ENCODE results near the gene ITPRIP. TPM values are rescaled to one million over a fixed set of nuclear protein-coding genes. Genes with fewer than 3 reads are reported as not detected.
A peak's percentile ranks its signal among the peaks of the same experiment; 100 is the strongest.

The ITPRIP gene
- total RNA-seq, 2 donors from 2014 or later = 55.6 to 59.2 TPM

GRCh38 chr10:104332243-104333031 lies 5.8 kb downstream of the ITPRIP start:
- peaks cover 75 to 93% of the 10 kb centered on the region in 2 donors for H3K4me1 ChIP-seq (ENCODE audit: control insufficient read depth in 1 of 2, low read depth in 2 of 2)
- H3K27me3 ChIP-seq (replicated peaks; ENCODE audit: insufficient read depth) = no peaks in the 10 kb centered on the region
- no peak for DNase-seq (ENCODE audit: low spot score)
- TF ChIP-seq CTCF (IDR thresholded peaks at IDR 0.05) = no peak
- peak overlapping the region; percentile 77 to 86 for H3K27ac ChIP-seq
- no peaks in the 10 kb centered on the region for H3K36me3 ChIP-seq
- no peaks in the 10 kb centered on the region for H3K9me3 ChIP-seq
- H3K4me3 ChIP-seq = no peak overlapping the region
- no peak for ATAC-seq (ENCODE audit: insufficient number of reproducible peaks, low FRiP score, low read depth)

GRCh38 chr10:104331208-104331838 lies 6.9 kb downstream of the ITPRIP start:
- DNase-seq (ENCODE audit: low spot score) (no peak), ATAC-seq (ENCODE audit: insufficient number of reproducible peaks, low FRiP score, low read depth) (no peak)
- Histone ChIP-seq H3K27ac (peak overlapping the region; percentile 77 to 86), H3K4me1 (ENCODE audit: control insufficient read depth in 1 of 2, low read depth in 2 of 2) (peaks cover 84 to 100% of the 10 kb centered on the region in 2 donors), H3K9me3 (no peaks in the 10 kb centered on the region), H3K27me3 (replicated peaks; ENCODE audit: insufficient read depth) (no peaks in the 10 kb centered on the region), H3K4me3 (peak overlapping the region; percentile 52), H3K36me3 (no peaks in the 10 kb centered on the region)
- TF ChIP-seq CTCF (IDR thresholded peaks at IDR 0.05) = no peak

GRCh38 chr10:104330168-104331110 lies 7.8 kb downstream of the ITPRIP start:
- H3K9me3 ChIP-seq = no peaks in the 10 kb centered on the region
- no peak for TF ChIP-seq CTCF (IDR thresholded peaks at IDR 0.05)
- H3K27me3 ChIP-seq (replicated peaks; ENCODE audit: insufficient read depth) = no peaks in the 10 kb centered on the region
- peak overlapping the region; percentile 52 for H3K4me3 ChIP-seq
- peaks cover 85 to 100% of the 10 kb centered on the region in 2 donors for H3K4me1 ChIP-seq (ENCODE audit: control insufficient read depth in 1 of 2, low read depth in 2 of 2)
- no peaks in the 10 kb centered on the region for H3K36me3 ChIP-seq
- peak overlapping the region; percentile 77 to 86 for H3K27ac ChIP-seq
- ATAC-seq (ENCODE audit: insufficient number of reproducible peaks, low FRiP score, low read depth) (no peak), DNase-seq (ENCODE audit: low spot score) (no peak)

GRCh38 chr10:104329735-104330134 lies 8.5 kb downstream of the ITPRIP start:
- Histone ChIP-seq H3K36me3 (no peaks in the 10 kb centered on the region), H3K27me3 (replicated peaks; ENCODE audit: insufficient read depth) (no peaks in the 10 kb centered on the region), H3K4me1 (ENCODE audit: control insufficient read depth in 1 of 2, low read depth in 2 of 2) (peaks cover 85 to 100% of the 10 kb centered on the region in 2 donors), H3K27ac (peak overlapping the region; percentile 77 to 86), H3K4me3 (peak overlapping the region; percentile 52), H3K9me3 (no peaks in the 10 kb centered on the region)
- TF ChIP-seq CTCF (IDR thresholded peaks at IDR 0.05) = no peak
- ATAC-seq (ENCODE audit: insufficient number of reproducible peaks, low FRiP score, low read depth) = peak; percentile 3
- no peak for DNase-seq (ENCODE audit: low spot score)
